ENCODE data around the gene HSPA12B.

Gene HSPA12B

DNA sequence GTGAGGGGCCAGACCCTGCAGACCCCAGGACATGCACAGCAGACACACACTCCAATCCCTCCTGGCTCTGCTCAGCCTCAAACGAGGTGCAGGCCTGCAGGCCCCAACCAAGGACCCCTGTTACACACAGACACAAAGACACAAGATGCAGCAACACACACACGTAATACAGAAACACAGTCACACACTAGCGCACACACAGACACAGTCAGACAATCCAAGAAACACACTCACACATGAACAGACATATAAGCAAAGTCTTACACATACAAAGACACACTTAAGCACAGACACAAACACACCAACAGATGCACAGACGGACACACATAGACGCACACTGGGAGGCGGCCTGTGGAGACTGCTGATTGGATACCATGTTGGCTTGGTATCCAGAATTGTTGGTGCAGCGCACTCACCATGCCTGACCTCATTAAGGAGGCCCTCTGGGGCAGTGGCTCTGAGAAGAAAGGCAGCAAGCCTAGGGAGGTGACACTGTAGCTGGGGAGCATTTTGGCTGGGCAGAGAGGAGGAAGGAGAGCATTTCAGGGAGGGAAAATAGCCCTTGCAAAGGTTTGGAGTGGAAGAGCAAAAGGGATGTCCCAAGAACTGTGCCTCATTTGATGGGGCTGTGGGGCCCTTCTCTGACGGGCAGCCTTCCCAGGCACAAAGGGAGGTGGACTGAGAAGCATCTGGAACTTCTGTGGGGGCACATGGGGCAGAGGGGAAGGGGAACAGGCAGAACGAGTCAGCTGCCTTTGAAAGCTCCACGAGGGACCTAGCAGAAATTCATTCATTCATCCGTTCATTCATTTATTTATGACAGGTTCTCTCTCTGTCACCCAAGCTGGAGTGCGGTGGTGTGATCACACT is 1.4 kb upstream of the HSPA12B start:
- no peaks in the 10 kb centered on the region for H3K9me3 ChIP-seq (ENCODE audit: control insufficient read depth in 2 of 2, low read length in 2 of 2)
- no peak overlapping the region for H3K4me3 ChIP-seq (ENCODE audit: low read length in 2 of 2)
- H3K9ac ChIP-seq (ENCODE audit: low read length in 2 of 2) = no peak overlapping the region
- H3K27me3 ChIP-seq (ENCODE audit: control insufficient read depth in 1 of 2, insufficient read depth in 2 of 2, low read length in 2 of 2) = peaks cover 22% of the 10 kb centered on the region in 2 donors
- no peaks in the 10 kb centered on the region for H3K36me3 ChIP-seq (ENCODE audit: control insufficient read depth in 2 of 2, insufficient read depth in 2 of 2, low read length in 2 of 2)
- no peak overlapping the region for H3K27ac ChIP-seq (ENCODE audit: low read length)
- peaks cover 10% of the 10 kb centered on the region for H3K4me1 ChIP-seq (ENCODE audit: control insufficient read depth, insufficient read depth, low read length)

GRCh38 chr20:3731944-3732326 is 550 bp upstream of the HSPA12B start:
- Histone ChIP-seq H3K36me3 (ENCODE audit: control insufficient read depth in 2 of 2, insufficient read depth in 2 of 2, low read length in 2 of 2) (no peaks in the 10 kb centered on the region), H3K27me3 (ENCODE audit: control insufficient read depth in 1 of 2, insufficient read depth in 2 of 2, low read length in 2 of 2) (peaks cover 22% of the 10 kb centered on the region in 2 donors), H3K4me3 (ENCODE audit: low read length in 2 of 2) (peak overlapping the region in 1 of 2 donors; percentile 15), H3K9me3 (ENCODE audit: control insufficient read depth in 2 of 2, low read length in 2 of 2) (no peaks in the 10 kb centered on the region), H3K4me1 (ENCODE audit: control insufficient read depth, insufficient read depth, low read length) (peaks cover 10% of the 10 kb centered on the region), H3K9ac (ENCODE audit: low read length in 2 of 2) (no peak overlapping the region), H3K27ac (ENCODE audit: low read length) (no peak overlapping the region)

GRCh38 chr20:3733119-3733995 is 872 bp downstream of the HSPA12B start:
- no peaks in the 10 kb centered on the region for H3K36me3 ChIP-seq (ENCODE audit: control insufficient read depth in 2 of 2, insufficient read depth in 2 of 2, low read length in 2 of 2)
- H3K4me1 ChIP-seq (ENCODE audit: control insufficient read depth, insufficient read depth, low read length) = peaks cover 6% of the 10 kb centered on the region
- H3K9ac ChIP-seq (ENCODE audit: low read length in 2 of 2) = peak overlapping the region in 1 of 2 donors; percentile 37
- peak overlapping the region; percentile 46 to 64 for H3K4me3 ChIP-seq (ENCODE audit: low read length in 2 of 2)
- peaks cover 14 to 22% of the 10 kb centered on the region in 2 donors for H3K27me3 ChIP-seq (ENCODE audit: control insufficient read depth in 1 of 2, insufficient read depth in 2 of 2, low read length in 2 of 2)
- H3K27ac ChIP-seq (ENCODE audit: low read length) = peak overlapping the region; percentile 6
- no peaks in the 10 kb centered on the region for H3K9me3 ChIP-seq (ENCODE audit: control insufficient read depth in 2 of 2, low read length in 2 of 2)

DNA sequence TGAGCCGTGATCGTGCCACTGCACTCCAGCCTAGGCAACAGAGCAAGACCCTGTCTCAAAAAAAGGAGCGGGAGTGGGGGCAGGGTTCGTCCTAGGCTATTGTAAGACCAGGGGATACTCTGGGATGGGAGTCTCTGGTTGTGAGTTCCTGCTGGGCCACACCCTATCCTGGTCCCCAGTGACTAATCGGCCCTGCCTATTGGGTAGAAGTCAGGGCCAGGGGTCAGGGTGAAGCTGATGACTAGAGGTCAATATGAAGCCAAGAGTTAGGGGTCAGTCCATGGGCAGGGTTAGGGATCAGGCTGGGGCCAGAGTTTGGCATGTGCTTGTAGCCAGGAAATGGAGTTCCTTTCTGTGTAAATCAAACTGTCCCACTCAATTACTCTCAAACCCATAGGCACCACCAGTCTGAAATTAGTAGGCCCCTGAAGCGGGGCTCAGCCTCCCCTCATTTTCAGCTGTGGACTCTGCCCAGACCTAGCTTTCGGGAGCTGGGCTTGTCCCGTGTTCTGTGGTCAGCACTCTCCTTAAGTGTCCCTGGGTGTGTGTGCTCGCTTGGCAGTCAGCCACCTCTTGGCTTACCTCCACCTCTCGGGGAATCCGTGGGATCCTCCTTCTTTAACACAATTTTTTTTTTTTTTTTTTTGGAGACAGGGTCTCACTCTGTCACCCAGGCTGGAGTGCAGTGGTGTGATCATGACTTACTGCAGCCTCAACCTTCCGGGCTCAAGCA is 1.8 kb downstream of the HSPA12B start:
- Histone ChIP-seq H3K27ac (ENCODE audit: low read length) (no peak overlapping the region), H3K9me3 (ENCODE audit: control insufficient read depth in 2 of 2, low read length in 2 of 2) (no peaks in the 10 kb centered on the region), H3K4me1 (ENCODE audit: control insufficient read depth, insufficient read depth, low read length) (peaks cover 5% of the 10 kb centered on the region), H3K9ac (ENCODE audit: low read length in 2 of 2) (no peak overlapping the region), H3K36me3 (ENCODE audit: control insufficient read depth in 2 of 2, insufficient read depth in 2 of 2, low read length in 2 of 2) (no peaks in the 10 kb centered on the region), H3K27me3 (ENCODE audit: control insufficient read depth in 1 of 2, insufficient read depth in 2 of 2, low read length in 2 of 2) (peaks cover 11 to 22% of the 10 kb centered on the region in 2 donors), H3K4me3 (ENCODE audit: low read length in 2 of 2) (peak overlapping the region in 1 of 2 donors; percentile 64)

DNA sequence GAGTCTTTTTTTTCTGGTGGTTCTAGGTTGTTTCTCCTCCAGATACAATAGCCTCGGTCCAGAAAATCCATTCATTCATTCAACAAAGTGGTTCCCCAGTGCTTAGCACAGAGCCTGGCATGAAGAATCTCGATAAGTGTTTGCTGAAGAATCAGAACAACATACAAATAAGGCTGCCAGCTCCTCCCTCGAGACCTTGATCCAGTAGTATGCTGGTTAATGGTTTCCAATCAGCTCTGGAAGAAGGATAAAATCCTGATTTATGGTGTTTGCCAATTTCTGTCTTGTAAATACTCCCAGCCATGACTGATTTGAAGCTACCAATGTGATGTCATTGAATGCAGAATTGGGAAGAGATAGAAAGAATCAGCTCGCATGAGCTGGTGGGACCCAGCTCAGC is 3.3 kb downstream of the HSPA12B start:
- Histone ChIP-seq H3K9me3 (ENCODE audit: control insufficient read depth in 2 of 2, low read length in 2 of 2) (no peaks in the 10 kb centered on the region), H3K4me1 (ENCODE audit: control insufficient read depth, insufficient read depth, low read length) (peaks cover 10% of the 10 kb centered on the region), H3K9ac (ENCODE audit: low read length in 2 of 2) (no peak overlapping the region)

DNA sequence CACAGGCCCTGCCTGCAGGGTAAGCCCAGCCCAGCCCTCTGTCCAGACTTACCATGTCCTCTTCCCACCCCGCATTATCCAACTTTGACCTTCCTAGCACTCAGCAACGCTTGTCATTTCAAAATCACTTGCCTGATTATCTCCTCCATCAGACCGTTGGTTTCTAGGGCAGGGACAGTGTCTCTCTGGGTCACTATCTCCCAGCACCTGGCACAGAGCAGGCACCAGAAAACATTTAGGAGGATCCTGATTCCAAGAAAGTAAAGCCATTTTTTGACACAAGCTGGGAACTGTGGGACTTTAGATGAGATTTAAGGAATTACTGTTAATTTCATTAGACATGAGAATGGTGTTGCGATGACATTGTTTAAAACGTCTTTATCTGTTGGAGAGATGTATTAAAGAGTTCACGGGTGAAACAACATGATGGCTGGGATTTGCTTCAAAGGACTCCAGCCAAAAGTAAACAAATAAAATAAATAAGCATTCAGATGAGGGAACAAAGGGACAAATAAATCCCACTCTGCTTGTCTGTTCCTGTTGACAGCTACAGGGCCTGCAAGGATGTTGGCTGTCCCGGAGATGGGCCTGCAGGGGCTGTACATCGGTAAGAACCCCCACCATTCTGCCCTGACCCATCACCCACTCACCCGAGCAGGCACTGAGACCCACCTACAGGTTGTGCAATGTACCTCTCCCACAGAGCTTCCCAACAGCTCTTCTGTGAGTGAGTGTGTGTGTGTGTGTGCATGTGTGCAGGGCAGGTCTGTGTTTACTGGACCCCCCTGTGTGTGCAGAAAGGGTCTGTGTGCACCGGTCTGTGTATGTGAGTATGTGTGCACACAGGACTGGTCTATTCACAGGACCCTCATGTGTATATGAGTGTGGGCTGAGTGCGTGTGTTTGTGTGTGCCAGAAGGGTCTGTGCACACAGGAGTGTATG is 5.9 kb downstream of the HSPA12B start:
- no peaks in the 10 kb centered on the region for H3K9me3 ChIP-seq (ENCODE audit: control insufficient read depth in 2 of 2, low read length in 2 of 2)
- no peaks in the 10 kb centered on the region for H3K36me3 ChIP-seq (ENCODE audit: control insufficient read depth in 2 of 2, insufficient read depth in 2 of 2, low read length in 2 of 2)
- peaks cover 4% of the 10 kb centered on the region in 2 donors for H3K27me3 ChIP-seq (ENCODE audit: control insufficient read depth in 1 of 2, insufficient read depth in 2 of 2, low read length in 2 of 2)
- no peak overlapping the region for H3K27ac ChIP-seq (ENCODE audit: low read length)
- peaks cover 10% of the 10 kb centered on the region for H3K4me1 ChIP-seq (ENCODE audit: control insufficient read depth, insufficient read depth, low read length)
- H3K9ac ChIP-seq (ENCODE audit: low read length in 2 of 2) = no peak overlapping the region
- H3K4me3 ChIP-seq (ENCODE audit: low read length in 2 of 2) = no peak overlapping the region

More for the DNA sequence above, 3.3 kb downstream of the HSPA12B start:
- Histone ChIP-seq H3K36me3 (ENCODE audit: control insufficient read depth in 2 of 2, insufficient read depth in 2 of 2, low read length in 2 of 2) (no peaks in the 10 kb centered on the region), H3K4me3 (ENCODE audit: low read length in 2 of 2) (no peak overlapping the region), H3K27me3 (ENCODE audit: control insufficient read depth in 1 of 2, insufficient read depth in 2 of 2, low read length in 2 of 2) (peaks cover 11 to 20% of the 10 kb centered on the region in 2 donors), H3K27ac (ENCODE audit: low read length) (no peak overlapping the region)

- Histone ChIP-seq H3K4me3 (ENCODE audit: low read length in 2 of 2) (no peak overlapping the region), H3K27me3 (ENCODE audit: control insufficient read depth in 1 of 2, insufficient read depth in 2 of 2, low read length in 2 of 2) (peaks cover 0 to 6% of the 10 kb centered on the region in 2 donors), H3K9ac (ENCODE audit: low read length in 2 of 2) (no peak overlapping the region), H3K27ac (ENCODE audit: low read length) (no peak overlapping the region), H3K4me1 (ENCODE audit: control insufficient read depth, insufficient read depth, low read length) (peaks cover 8% of the 10 kb centered on the region), H3K9me3 (ENCODE audit: control insufficient read depth in 2 of 2, low read length in 2 of 2) (no peaks in the 10 kb centered on the region), H3K36me3 (ENCODE audit: control insufficient read depth in 2 of 2, insufficient read depth in 2 of 2, low read length in 2 of 2) (no peaks in the 10 kb centered on the region)
These were observed 6.8 kb downstream of the HSPA12B start for GRCh38 chr20:3739054-3739925.

DNA sequence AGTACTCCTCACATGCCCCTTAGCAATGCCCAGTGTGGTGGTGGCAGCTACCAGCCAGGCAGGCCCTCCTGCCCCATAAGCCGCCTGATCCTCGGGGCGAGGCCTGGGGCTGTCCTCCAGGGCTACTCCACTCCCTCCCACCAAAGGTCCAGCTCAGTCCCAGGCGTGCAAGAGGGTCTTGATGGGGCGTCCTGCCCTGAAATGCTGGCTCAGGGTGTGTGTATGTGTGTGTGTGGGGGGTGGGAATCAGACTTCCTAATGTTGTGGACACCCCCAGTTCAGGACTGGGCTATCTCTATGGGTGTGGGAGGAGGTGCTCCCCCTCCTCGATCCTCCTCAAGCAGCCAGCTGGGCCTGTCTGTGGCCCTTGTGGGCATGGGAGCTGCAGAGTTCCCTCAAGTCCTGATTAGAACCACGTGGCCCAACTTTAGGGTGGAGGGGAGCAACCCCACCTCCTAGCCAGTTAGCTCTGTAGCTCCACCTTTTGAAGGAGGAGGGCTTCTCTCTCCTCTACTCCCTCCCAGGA is 7.5 kb downstream of the HSPA12B start:
- peaks cover 5% of the 10 kb centered on the region for H3K4me1 ChIP-seq (ENCODE audit: control insufficient read depth, insufficient read depth, low read length)
- no peak overlapping the region for H3K4me3 ChIP-seq (ENCODE audit: low read length in 2 of 2)
- H3K9ac ChIP-seq (ENCODE audit: low read length in 2 of 2) = no peak overlapping the region

More for the DNA sequence above, 7.5 kb downstream of the HSPA12B start:
- H3K27ac ChIP-seq (ENCODE audit: low read length) = no peak overlapping the region
- H3K36me3 ChIP-seq (ENCODE audit: control insufficient read depth in 2 of 2, insufficient read depth in 2 of 2, low read length in 2 of 2) = no peaks in the 10 kb centered on the region
- H3K9me3 ChIP-seq (ENCODE audit: control insufficient read depth in 2 of 2, low read length in 2 of 2) = no peaks in the 10 kb centered on the region
- H3K27me3 ChIP-seq (ENCODE audit: control insufficient read depth in 1 of 2, insufficient read depth in 2 of 2, low read length in 2 of 2) = peaks cover 3 to 9% of the 10 kb centered on the region in 2 donors

Data from stomach smooth muscle (tissue), 2 donors.